Mammary epithelial cell (primary cell): ENCODE results near the gene ARHGEF25.

Experiments used
- CTCF ChIP-seq, 2 donors: IDR thresholded peaks in 1 of 2; conservative IDR thresholded peaks in 1 of 2; 2 replicates each; pipeline ENCODE4 v1.5.1; 2011 to 2012; ENCODE audit warnings: inconsistent platforms in 2 of 2, low read length in 2 of 2, mild to moderate bottlenecking in 2 of 2, control low read depth in 1 of 2, low read depth in 1 of 2; ENCODE audit not compliant: insufficient read depth in 1 of 2; ENCODE audit errors: extremely low read depth in 1 of 2
- EZH2 ChIP-seq: IDR thresholded peaks from 2 replicates; pipeline ENCODE4 v1.6.1; 2012; ENCODE audit warnings: low read length, inconsistent platforms, borderline replicate concordance

DNA sequence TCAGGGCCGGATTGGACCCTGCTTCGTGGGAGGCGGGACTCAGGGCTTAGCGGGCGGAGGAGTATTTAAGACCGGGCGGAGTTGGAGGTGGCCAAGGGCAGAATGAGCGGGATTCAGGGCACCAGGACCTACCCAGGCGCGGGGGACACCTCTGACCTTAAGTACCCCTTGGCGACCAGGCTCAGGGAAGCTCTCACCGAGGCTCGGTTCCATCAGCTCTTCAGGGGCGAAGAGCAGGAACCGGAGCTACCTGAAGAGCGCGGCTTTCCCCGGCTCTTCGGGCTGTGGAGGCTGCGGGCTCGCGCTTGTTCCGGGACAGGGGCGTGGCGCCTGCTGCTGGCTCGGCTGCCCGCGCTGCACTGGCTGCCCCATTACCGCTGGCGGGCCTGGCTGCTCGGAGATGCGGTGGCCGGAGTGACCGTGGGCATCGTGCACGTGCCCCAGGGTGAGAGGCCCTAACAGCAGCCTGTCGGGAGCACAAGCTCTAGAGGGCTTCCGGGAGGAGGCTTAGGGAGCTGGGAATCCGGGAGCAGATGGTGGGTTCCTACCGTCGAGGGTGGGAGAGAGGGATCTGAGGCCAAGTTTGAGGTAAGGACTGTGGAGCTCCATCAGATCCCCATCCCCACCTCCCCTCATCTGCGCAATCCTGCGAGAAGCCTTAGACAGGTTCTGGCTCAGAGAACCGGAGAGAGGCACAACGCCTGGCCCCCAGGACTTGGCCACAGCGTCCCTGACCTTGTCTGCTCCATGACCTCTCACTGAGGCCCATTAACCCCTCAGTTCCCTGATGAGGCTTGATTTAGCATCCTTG is 8.4 kb downstream of the ARHGEF25 start:
- no peak for TF ChIP-seq CTCF (conservative IDR thresholded peaks at IDR 0.05 in 1 of 2, IDR thresholded peaks at IDR 0.05 in 1 of 2; ENCODE audit: extremely low read depth in 1 of 2, insufficient read depth in 1 of 2, low read depth in 1 of 2, low read length in 2 of 2)
- TF ChIP-seq EZH2: no peak
